Mesangial cell (primary cell): ENCODE measurements around the gene KRTAP10-8. TPM values are rescaled to one million over a fixed set of nuclear protein-coding genes. Genes with fewer than 3 reads are reported as not detected.

Source experiments
- total RNA-seq: library from RNA; depleted of rRNA; stranded (reverse); fragments of >200 nt; gene quantifications from 2 replicates; pipeline ENCODE4 v1.2.3, GENCODE V29; 2015

KRTAP10-8 gene, protein sequence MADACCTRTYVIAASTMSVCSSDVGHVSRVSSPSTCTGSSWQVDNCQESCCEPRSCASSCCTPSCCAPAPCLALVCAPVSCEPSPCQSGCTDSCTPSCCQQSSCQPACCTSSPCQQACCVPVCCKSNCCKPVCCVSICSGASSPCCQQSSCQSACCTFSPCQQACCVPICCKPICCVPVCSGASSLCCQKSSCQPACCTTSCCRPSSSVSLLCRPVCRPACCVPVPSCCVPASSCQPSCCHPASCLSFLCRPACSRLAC
- not detected in 2 replicates for total RNA-seq

DNA sequence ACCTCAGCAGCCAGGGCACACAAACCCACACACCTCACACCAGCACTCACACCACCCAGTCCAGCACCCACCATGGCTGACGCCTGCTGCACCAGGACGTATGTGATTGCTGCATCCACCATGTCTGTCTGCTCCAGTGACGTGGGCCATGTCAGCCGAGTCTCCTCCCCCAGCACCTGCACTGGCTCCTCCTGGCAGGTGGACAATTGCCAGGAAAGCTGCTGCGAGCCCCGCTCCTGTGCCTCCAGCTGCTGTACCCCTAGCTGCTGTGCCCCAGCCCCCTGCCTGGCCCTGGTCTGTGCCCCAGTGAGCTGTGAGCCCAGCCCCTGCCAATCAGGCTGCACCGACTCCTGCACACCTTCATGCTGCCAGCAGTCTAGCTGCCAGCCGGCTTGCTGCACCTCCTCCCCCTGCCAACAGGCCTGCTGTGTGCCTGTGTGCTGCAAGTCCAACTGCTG is at the start of gene KRTAP10-8:
Gene KRTAP10-8 (plus strand): TSS at position 51 of the 458 bp plus-strand sequence. CDS start 22 bp downstream, at position 73.

DNA sequence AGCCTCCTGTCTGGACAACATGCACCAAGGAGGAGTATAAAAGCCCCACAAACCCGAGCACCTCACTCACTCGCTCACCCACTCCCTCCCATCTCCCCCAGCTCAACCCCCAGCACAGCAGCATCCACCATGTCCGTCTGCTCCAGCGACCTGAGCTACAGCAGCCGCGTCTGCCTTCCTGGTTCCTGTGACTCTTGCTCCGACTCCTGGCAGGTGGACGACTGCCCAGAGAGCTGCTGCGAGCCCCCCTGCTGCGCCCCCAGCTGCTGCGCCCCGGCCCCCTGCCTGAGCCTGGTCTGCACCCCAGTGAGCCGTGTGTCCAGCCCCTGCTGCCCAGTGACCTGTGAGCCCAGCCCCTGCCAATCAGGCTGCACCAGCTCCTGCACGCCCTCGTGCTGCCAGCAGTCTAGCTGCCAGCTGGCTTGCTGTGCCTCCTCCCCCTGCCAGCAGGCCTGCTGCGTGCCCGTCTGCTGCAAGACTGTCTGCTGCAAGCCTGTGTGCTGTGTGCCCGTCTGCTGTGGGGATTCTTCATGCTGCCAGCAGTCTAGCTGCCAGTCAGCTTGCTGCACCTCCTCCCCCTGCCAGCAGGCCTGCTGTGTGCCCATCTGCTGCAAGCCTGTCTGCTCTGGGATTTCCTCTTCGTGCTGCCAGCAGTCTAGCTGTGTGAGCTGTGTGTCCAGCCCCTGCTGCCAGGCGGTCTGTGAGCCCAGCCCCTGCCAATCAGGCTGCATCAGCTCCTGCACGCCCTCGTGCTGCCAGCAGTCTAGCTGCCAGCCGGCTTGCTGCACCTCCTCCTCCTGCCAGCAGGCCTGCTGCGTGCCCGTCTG is 38.0 kb upstream of the KRTAP10-8 start, which contains the start of gene KRTAP10-4:
Gene KRTAP10-4 (plus strand): TSS at position 100 of the 827 bp plus-strand sequence. CDS start 30 bp downstream, at position 130.

DNA sequence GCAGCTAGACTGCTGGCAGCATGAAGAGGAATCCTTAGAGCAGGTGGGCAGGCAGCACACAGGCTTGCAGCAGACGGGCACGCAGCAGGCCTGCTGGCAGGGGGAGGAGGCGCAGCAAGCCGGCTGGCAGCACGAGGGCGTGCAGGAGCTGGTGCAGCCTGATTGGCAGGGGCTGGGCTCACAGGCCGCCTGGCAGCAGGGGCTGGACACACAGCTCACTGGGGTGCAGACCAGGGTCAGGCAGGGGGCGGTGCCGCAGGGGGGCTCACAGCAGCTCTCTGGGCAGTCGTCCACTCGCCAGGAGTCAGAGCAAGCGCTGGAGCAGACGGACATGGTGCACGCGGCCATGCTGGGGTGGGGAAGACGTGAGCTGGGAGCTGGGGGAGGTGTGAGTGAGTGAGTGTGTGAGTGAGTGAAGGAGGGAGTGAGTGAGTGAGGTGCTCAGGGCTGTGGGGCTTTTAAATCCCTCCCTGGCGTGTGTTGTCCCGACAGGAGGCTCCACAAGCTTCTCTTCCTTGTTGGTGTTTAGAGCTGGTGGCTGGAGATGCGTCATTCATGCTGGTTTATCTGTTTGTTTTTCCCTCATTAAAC is 31.6 kb upstream of the KRTAP10-8 start, which contains the start of gene KRTAP10-5:
Gene KRTAP10-5 (minus strand): TSS at position 374 of the 591 bp plus-strand sequence. CDS start 26 bp downstream, at position 348.

DNA sequence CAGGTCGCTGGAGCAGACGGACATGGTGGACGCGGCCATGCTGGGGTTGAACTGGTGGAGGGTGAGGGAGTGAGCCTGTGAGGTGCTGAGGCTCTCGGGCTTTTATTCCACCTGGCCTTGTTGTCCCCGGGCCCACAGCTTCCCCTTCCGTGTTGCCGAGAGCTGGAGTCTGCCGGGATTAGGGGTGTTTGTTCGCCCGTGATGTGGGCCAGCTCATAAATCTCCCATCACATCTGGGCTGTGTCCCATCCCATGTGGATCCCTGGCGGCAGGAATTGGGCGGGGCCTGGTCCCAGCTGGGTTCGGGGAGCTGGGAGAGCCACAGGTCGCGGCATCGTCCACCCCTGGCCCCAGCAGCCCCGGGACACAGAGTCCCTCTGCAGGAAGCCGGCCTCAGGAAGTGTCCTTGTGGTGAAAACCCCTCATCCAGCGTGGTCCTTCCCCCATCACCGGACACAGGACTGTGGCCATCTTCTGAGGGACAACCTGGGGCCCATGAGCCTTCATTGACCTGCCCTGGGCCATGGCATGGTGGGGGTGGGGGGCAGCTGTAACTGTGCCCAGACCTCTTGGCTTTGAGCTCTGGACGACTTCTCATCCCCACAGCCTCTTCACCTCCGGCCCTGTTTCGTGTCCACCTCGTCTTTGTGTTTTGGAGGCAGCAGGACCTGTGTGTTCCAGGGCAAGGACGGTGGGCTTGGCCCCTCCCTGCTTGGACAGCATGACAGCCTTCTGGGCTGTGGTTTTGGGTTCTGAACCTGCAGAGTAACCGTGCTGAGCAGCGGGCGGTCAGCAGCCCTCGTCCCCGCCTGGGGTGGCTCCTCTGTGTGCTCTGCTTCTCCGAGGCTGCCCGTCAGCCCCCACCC is 19.2 kb upstream of the KRTAP10-8 start, which contains the start of gene KRTAP10-6:
Gene KRTAP10-6 (minus strand): TSS at position 60 of the 866 bp plus-strand sequence. CDS start 21 bp downstream, at position 39.

DNA sequence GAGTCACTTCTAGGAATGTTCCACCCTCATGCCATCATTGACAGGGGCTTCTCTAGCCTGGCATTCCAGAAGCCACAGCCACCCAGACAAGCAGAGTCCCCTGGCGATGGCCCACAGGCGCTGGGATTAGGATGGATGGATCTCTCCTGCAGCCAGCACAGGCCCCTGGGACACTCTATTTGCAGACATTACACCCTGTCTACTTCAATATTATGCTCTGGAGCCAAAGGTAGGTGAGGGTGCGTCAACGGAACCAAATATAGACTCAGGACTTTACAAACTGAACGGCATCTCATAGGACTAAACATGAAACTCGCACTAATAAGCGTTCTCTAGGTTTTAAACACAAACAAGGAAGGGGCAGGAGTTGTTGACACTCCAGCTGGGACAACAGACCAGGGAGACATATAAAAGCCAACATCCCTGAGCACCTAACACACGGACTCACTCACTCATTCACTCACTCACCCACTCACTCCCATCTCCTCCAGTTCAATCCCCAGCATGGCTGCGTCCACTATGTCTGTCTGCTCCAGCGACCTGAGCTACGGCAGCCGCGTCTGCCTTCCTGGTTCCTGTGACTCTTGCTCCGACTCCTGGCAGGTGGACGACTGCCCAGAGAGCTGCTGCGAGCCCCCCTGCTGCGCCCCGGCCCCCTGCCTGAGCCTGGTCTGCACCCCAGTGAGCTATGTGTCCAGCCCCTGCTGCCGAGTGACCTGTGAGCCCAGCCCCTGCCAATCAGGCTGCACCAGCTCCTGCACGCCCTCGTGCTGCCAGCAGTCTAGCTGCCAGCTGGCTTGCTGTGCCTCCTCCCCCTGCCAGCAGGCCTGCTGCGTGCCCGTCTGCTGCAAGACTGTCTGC is 11.5 kb upstream of the KRTAP10-8 start, which contains the start of gene KRTAP10-7:
Gene KRTAP10-7 (plus strand): TSS at position 480 of the 861 bp plus-strand sequence. CDS start 25 bp downstream, at position 505.

DNA sequence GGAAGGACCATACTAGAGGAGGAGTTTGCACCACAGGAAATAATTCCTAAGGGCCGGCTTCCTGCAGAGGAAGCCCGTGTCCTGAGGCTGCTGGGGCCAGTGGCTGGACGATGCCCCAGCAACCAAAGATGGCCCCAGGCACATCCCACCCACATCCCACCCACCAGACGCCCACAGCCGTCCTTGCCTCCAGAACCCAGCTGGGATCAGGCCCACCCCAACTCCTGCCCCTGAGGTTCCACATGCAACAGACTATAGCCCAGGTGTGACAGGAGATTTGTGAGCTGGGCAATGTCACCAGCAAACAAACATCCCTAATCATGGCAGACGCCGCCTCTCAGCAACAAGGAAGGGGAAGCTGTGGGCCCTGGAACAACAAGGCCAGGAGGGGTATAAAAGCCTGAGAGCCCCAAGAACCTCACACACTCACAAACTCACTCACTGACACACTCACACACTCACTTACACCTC is 14.8 kb downstream of the KRTAP10-8 start, which contains the start of gene KRTAP10-9:
Gene KRTAP10-9 (plus strand): TSS at position 421 of the 471 bp plus-strand sequence. CDS start 79 bp downstream, outside the sequence.

DNA sequence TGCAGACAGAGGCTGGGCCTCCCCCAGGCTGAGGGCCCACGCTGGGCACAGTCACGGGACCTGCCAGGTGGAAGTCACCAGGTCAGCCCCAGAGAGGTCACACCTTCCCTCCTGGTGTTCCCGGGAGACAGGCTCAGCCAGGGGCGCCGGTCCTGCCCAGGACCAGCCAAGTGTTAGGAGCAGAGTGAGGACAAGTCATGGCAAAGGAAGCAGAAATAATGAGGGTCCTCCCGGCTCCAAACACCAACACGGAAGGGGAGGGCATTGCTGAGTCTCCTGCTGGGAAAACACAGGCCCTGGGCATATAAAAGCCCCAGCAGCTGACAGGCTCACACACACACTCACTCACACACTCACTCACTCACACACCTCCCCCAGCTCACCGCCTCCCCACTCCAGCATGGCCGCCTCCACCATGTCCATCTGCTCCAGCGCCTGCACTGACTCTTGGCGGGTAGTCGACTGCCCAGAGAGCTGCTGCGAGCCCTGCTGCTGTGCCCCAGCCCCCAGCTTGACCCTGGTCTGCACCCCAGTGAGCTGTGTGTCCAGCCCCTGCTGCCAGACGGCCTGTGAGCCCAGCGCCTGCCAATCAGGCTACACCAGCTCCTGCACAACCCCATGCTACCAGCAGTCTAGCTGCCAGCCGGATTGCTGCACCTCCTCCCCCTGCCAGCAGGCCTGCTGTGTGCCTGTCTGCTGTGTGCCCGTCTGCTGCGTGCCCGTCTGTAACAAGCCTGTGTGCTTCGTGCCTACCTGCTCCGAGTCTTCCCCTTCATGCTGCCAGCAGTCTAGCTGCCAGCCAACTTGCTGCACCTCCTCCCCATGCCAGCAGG is 25.4 kb downstream of the KRTAP10-8 start, which contains the start of gene KRTAP10-10:
Gene KRTAP10-10 (plus strand): TSS at position 339 of the 833 bp plus-strand sequence. CDS start 62 bp downstream, at position 401.

DNA sequence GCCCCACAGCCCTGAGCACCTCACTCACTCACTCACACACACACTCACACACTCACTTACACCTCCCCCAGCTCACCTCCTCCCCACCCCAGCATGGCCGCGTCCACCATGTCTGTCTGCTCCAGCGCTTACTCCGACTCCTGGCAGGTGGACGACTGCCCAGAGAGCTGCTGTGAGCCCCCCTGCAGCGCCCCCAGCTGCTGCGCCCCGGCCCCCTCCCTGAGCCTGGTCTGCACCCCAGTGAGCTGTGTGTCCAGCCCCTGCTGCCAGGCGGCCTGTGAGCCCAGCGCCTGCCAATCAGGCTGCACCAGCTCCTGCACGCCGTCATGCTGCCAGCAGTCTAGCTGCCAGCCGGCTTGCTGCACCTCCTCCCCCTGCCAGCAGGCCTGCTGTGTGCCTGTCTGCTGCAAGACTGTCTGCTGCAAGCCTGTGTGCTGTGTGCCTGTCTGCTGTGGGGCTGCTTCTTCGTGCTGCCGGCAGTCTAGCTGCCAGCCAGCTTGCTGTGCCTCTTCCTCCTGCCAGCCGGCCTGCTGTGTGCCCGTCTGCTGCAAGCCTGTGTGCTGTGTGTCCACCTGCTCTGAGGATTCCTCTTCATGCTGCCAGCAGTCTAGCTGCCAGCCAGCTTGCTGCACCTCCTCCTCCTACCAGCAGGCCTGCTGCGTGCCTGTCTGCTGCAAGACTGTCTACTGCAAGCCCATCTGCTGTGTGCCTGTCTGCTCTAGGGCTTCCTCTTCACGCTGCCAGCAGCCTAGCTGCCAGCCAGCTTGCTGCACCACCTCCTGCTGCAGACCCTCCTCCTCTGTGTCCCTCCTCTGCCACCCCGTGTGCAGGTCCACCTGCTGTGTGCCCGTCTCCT is 34.7 kb downstream of the KRTAP10-8 start, which contains the start of gene KRTAP10-11:
Gene KRTAP10-11 (plus strand): TSS at position 49 of the 856 bp plus-strand sequence. CDS start 45 bp downstream, at position 94.

DNA sequence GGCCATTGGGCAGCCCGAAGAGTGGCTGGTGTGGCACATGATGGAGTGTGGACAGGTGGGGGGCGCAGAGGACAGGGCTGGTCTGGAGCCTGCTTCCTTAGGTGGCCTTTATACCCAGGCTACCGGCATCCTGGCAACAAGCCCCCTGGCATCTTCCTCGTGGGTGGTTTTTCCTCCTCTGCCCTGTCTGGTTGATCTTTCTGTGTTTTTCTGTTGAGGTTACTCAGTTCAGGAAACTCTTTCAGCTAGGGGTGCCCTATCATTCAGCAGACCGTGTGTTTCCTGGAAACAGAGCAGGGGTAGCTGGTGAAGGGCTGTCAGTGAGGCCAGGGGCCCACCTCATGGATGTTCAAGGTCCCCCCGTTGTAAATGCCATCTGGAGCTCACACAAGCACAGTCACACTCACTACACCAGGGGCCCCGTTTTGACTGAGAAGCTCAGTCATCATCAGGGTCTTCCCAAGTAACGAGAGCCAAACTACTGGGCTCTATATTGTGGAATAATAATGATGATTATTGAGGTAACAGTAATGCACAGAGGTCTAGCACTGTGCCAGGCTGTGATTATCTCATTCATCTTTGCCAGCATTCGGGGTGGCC is 42.8 kb downstream of the KRTAP10-8 start, which contains the start of gene KRTAP12-4:
Gene KRTAP12-4 (minus strand): TSS at position 84 of the 600 bp plus-strand sequence. CDS start 45 bp downstream, at position 39.

DNA sequence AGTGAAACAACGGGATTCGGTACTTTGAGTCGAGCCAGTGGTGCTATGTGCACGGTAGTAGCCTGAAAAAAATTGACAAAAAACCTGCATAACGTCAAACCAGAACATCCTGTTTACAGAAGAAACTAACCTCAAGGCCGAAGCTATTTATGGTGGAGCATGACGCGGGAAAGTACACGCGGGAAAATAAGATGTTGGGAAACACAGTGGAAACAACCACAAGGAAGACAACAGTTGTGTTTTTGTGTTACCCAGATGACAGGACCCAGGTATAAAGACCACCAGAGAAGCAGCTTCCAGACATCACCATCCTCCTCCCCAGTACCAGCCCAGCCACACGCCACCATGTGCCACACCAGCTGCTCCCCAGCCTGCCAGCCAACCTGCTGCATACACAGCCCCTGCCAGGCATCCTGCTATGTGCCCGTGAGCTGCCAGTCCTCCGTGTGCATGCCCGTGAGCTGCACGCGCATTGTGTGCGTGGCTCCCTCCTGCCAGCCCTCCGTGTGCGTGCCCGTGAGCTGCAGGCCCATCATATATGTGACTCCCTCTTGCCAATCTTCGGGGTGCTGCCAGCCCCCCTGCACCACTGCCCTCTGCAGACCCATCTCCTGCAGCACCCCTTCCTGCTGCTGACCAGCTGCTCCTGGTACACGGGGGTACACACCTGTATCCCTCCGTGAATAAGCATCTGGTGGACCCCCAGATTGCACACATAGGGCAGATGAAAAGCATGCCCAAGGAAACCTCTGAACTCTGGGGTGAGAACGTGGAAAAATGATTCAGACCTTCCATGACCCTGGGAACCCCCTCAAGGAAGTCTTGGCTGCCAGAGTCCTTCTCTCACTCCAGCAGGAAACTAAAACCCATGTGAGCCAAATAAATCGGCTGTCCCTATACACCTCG is 46.0 kb downstream of the KRTAP10-8 start, which contains the start of gene KRTAP12-3:
Gene KRTAP12-3 (plus strand): TSS at position 298 of the 906 bp plus-strand sequence. CDS start 48 bp downstream, at position 346.

Other genes starting within 250 kb of the KRTAP10-8 start
- 2.9 and 3.5 TPM in 2 replicates for gene LRRC3, start 156.6 kb upstream of the KRTAP10-8 start, total RNA-seq
- gene KRTAP10-1, start 71.9 kb upstream of the KRTAP10-8 start, total RNA-seq: not detected in 2 replicates
- gene KRTAP10-2, start 60.6 kb upstream of the KRTAP10-8 start, total RNA-seq: not detected in 2 replicates
- not detected in 2 replicates for gene KRTAP10-3, start 53.3 kb upstream of the KRTAP10-8 start, total RNA-seq
- not detected in 2 replicates for gene KRTAP10-4, start 38.4 kb upstream of the KRTAP10-8 start, total RNA-seq
- not detected in 2 replicates for gene KRTAP10-5, start 31.5 kb upstream of the KRTAP10-8 start, total RNA-seq
- not detected in 2 replicates for gene KRTAP10-6, start 19.6 kb upstream of the KRTAP10-8 start, total RNA-seq
- not detected in 2 replicates for gene KRTAP10-7, start 11.5 kb upstream of the KRTAP10-8 start, total RNA-seq
- gene KRTAP10-9, start 15.0 kb downstream of the KRTAP10-8 start, total RNA-seq: not detected in 2 replicates
- not detected in 2 replicates for gene KRTAP10-10, start 25.3 kb downstream of the KRTAP10-8 start, total RNA-seq
- gene KRTAP10-11, start 34.3 kb downstream of the KRTAP10-8 start, total RNA-seq: not detected in 2 replicates
- not detected in 2 replicates for gene KRTAP12-4, start 42.6 kb downstream of the KRTAP10-8 start, total RNA-seq
- gene KRTAP12-3, start 45.9 kb downstream of the KRTAP10-8 start, total RNA-seq: not detected in 2 replicates
- not detected in 2 replicates for gene KRTAP12-2, start 54.8 kb downstream of the KRTAP10-8 start, total RNA-seq
- not detected in 2 replicates for gene KRTAP12-1, start 70.1 kb downstream of the KRTAP10-8 start, total RNA-seq
- gene KRTAP10-12, start 85.1 kb downstream of the KRTAP10-8 start, total RNA-seq: not detected in 2 replicates
- gene TSPEAR, start 99.5 kb downstream of the KRTAP10-8 start, total RNA-seq: not detected in 2 replicates
- 32.1 and 38.8 TPM in 2 replicates for gene UBE2G2, start 189.7 kb downstream of the KRTAP10-8 start, total RNA-seq
- gene SUMO3, start 206.0 kb downstream of the KRTAP10-8 start, total RNA-seq: 51.8 and 69.6 TPM in 2 replicates